Loucy (cell line): ENCODE data around the gene TAS2R60.

Experiments
- H2AFZ ChIP-seq: fragments of 200-600 bp; sonication (generic); 2 replicates; pipeline ENCODE4 v1.6.0; 2016; ENCODE audit warnings: antibody characterized with exemption, mild to moderate bottlenecking, low read length, moderate library complexity
- H3F3A ChIP-seq: fragments of 200-600 bp; 2 replicates; pipeline ENCODE4 v1.6.0; 2016; ENCODE audit warnings: antibody characterized with exemption, low read depth, mild to moderate bottlenecking
- H3K27me3 ChIP-seq: fragments of 200-600 bp; sonication (generic); 2 replicates; pipeline ENCODE4 v1.6.1; 2014; ENCODE audit warnings: low read length, mild to moderate bottlenecking; ENCODE audit not compliant: insufficient read depth, poor library complexity, severe bottlenecking
- H3K36me3 ChIP-seq: fragments of 200-600 bp; sonication (generic); 2 replicates; pipeline ENCODE4 v1.6.1; 2016; ENCODE audit warnings: low read length; ENCODE audit not compliant: insufficient read depth
- H3K4me1 ChIP-seq: fragments of 200-600 bp; sonication (generic); 2 replicates; pipeline ENCODE4 v1.5.1; 2014; ENCODE audit warnings: low read length, mild to moderate bottlenecking; ENCODE audit not compliant: insufficient read depth, poor library complexity, severe bottlenecking
- H3K4me2 ChIP-seq: fragments of 200-600 bp; sonication (generic); 2 replicates; pipeline ENCODE4 v1.6.0; 2014; ENCODE audit warnings: antibody characterized with exemption, low read length, low read depth, mild to moderate bottlenecking; ENCODE audit not compliant: poor library complexity, severe bottlenecking
- H3K4me3 ChIP-seq: fragments of 200-600 bp; sonication (generic); 2 replicates; pipeline ENCODE4 v1.5.1; 2014; ENCODE audit warnings: low read length, mild to moderate bottlenecking, mixed read lengths; ENCODE audit not compliant: poor library complexity, severe bottlenecking
- H3K79me2 ChIP-seq: fragments of 200-600 bp; sonication (generic); 2 replicates; pipeline ENCODE4 v1.6.1; 2014; ENCODE audit warnings: low read length; ENCODE audit not compliant: insufficient read depth
- H3K9ac ChIP-seq: fragments of 200-600 bp; sonication (generic); 2 replicates; pipeline ENCODE4 v1.6.0; 2014; ENCODE audit warnings: mild to moderate bottlenecking, low read depth, low read length, moderate library complexity; ENCODE audit not compliant: poor library complexity, severe bottlenecking
- H3K9me2 ChIP-seq: fragments of 200-600 bp; sonication (generic); replicated peaks from 2 replicates; pipeline ENCODE4 v1.6.1; 2016; ENCODE audit warnings: low read depth, low read length, mixed read lengths
- H3K9me3 ChIP-seq: fragments of 200-600 bp; sonication (generic); 2 replicates; pipeline ENCODE4 v1.6.1; 2014; ENCODE audit warnings: mild to moderate bottlenecking, antibody characterized with exemption, low read length, low read depth; ENCODE audit not compliant: insufficient read depth
- H4K20me1 ChIP-seq: fragments of 200-600 bp; sonication (generic); 2 replicates; pipeline ENCODE4 v1.6.0; 2014; ENCODE audit warnings: antibody characterized with exemption, low read length, mild to moderate bottlenecking; ENCODE audit not compliant: insufficient read depth, poor library complexity, severe bottlenecking
- CTCF ChIP-seq: fragments of 200-600 bp; sonication (generic); conservative IDR thresholded peaks from 2 replicates; pipeline ENCODE4 v1.5.1; 2014; ENCODE audit warnings: mild to moderate bottlenecking, antibody characterized with exemption, low read length
- EZH2phosphoT487 ChIP-seq: fragments of 200-600 bp; IDR thresholded peaks from 2 replicates; pipeline ENCODE4 v1.6.1; 2018; ENCODE audit warnings: antibody characterized with exemption, mild to moderate bottlenecking, moderate library complexity, borderline replicate concordance

The TAS2R60 gene

GRCh38 chr7:143444785-143445184, 1.5 kb downstream of the TAS2R60 start:
- Histone ChIP-seq H3F3A (no peaks in the 10 kb centered on the region), H3K9me2 (no peaks in the 10 kb centered on the region), H3K4me3 (no peak overlapping the region), H2AFZ (no peak overlapping the region), H3K9me3 (no peaks in the 10 kb centered on the region), H3K36me3 (no peaks in the 10 kb centered on the region), H3K27me3 (no peaks in the 10 kb centered on the region), H3K4me1 (no peaks in the 10 kb centered on the region), H3K9ac (no peak overlapping the region), H3K4me2 (no peak overlapping the region), H4K20me1 (no peaks in the 10 kb centered on the region), H3K79me2 (no peaks in the 10 kb centered on the region)
- TF ChIP-seq EZH2phosphoT487 (no peak), CTCF (no peak)

GRCh38 chr7:143447466-143447865, 4.2 kb downstream of the TAS2R60 start:
- Histone ChIP-seq H3K9ac (no peak overlapping the region), H3K79me2 (no peaks in the 10 kb centered on the region), H3K36me3 (no peaks in the 10 kb centered on the region), H3K27me3 (no peaks in the 10 kb centered on the region), H3K9me3 (no peaks in the 10 kb centered on the region), H3K4me1 (no peaks in the 10 kb centered on the region), H3K4me2 (no peak overlapping the region), H4K20me1 (no peaks in the 10 kb centered on the region), H3F3A (no peaks in the 10 kb centered on the region), H3K4me3 (no peak overlapping the region), H3K9me2 (no peaks in the 10 kb centered on the region), H2AFZ (no peak overlapping the region)
- TF ChIP-seq CTCF (no peak), EZH2phosphoT487 (no peak)

- no peaks in the 10 kb centered on the region for H3K9me3 ChIP-seq
- no peak overlapping the region for H3K9ac ChIP-seq
- no peaks in the 10 kb centered on the region for H3K27me3 ChIP-seq
- no peak overlapping the region for H3K4me3 ChIP-seq
- no peak for TF ChIP-seq EZH2phosphoT487
- no peak for TF ChIP-seq CTCF
- H3K4me1 ChIP-seq: no peaks in the 10 kb centered on the region
- no peaks in the 10 kb centered on the region for H3F3A ChIP-seq
- no peak overlapping the region for H2AFZ ChIP-seq
- H3K36me3 ChIP-seq: no peaks in the 10 kb centered on the region
- H3K9me2 ChIP-seq: no peaks in the 10 kb centered on the region
- no peak overlapping the region for H3K4me2 ChIP-seq
- no peaks in the 10 kb centered on the region for H3K79me2 ChIP-seq
- no peaks in the 10 kb centered on the region for H4K20me1 ChIP-seq
These were observed 5.2 kb downstream of the TAS2R60 start for GRCh38 chr7:143448429-143448828.
